SU-DHL-6 (cell line): ENCODE data around the gene NOL12.

ENCODE experiments used
- H2AFZ ChIP-seq: fragments of 200-600 bp; sonication (generic); 2 replicates; pipeline ENCODE4 v1.6.1; 2014; ENCODE audit warnings: low read depth, mild to moderate bottlenecking, moderate library complexity, mixed read lengths, antibody characterized with exemption, low read length; ENCODE audit not compliant: severe bottlenecking
- H3F3A ChIP-seq: fragments of 200-600 bp; shearing (Covaris generic); 2 replicates; pipeline ENCODE4 v1.6.0; 2016; ENCODE audit warnings: antibody characterized with exemption, mild to moderate bottlenecking; ENCODE audit not compliant: insufficient read depth
- H3K27ac ChIP-seq: fragments of 200-600 bp; sonication (generic); 2 replicates; pipeline ENCODE4 v1.5.1; 2016; ENCODE audit warnings: low read depth, mild to moderate bottlenecking, low read length, moderate library complexity, mixed read lengths
- H3K27me3 ChIP-seq: fragments of 200-600 bp; sonication (generic), shearing (Covaris generic); 2 replicates; pipeline ENCODE4 v1.6.0; 2014; ENCODE audit warnings: mild to moderate bottlenecking, low read length
- H3K36me3 ChIP-seq: fragments of 200-600 bp; sonication (generic); 2 replicates; pipeline ENCODE4 v1.6.1; 2014; ENCODE audit warnings: mild to moderate bottlenecking, low read length, mixed read lengths
- H3K4me2 ChIP-seq: fragments of 300-600, 200-600 bp; shearing (Covaris generic), sonication (generic); 2 replicates; pipeline ENCODE4 v1.6.0; 2014; ENCODE audit warnings: low read length, low read depth, mild to moderate bottlenecking; ENCODE audit not compliant: poor library complexity, severe bottlenecking
- H3K4me3 ChIP-seq: fragments of 200-600 bp; sonication (generic); 2 replicates; pipeline ENCODE4 v1.5.1; 2014; ENCODE audit warnings: antibody characterized with exemption, low read length, mild to moderate bottlenecking, mixed read lengths; ENCODE audit not compliant: insufficient read depth, poor library complexity, severe bottlenecking
- H3K79me2 ChIP-seq: fragments of 200-600 bp; sonication (generic); 2 replicates; pipeline ENCODE4 v1.6.1; 2014; ENCODE audit warnings: mild to moderate bottlenecking, low read length, moderate library complexity; ENCODE audit not compliant: insufficient read depth
- H3K9ac ChIP-seq: fragments of 200-600 bp; sonication (generic); 2 replicates; pipeline ENCODE4 v1.7.0; 2014; ENCODE audit warnings: mild to moderate bottlenecking, low read length
- H3K9me2 ChIP-seq: fragments of 200-600 bp; sonication (generic); replicated peaks from 2 replicates; pipeline ENCODE4 v1.6.1; 2014; ENCODE audit warnings: low read length; ENCODE audit not compliant: insufficient read depth
- H3K9me3 ChIP-seq: fragments of 200-600 bp; sonication (generic); 2 replicates; pipeline ENCODE4 v1.6.1; 2014; ENCODE audit warnings: low read length, mixed read lengths; ENCODE audit not compliant: insufficient read depth
- H4K20me1 ChIP-seq: fragments of 200-600 bp; sonication (generic); 2 replicates; pipeline ENCODE4 v1.6.1; 2014; ENCODE audit warnings: low read depth, mild to moderate bottlenecking, antibody characterized with exemption, low read length, moderate library complexity, mixed read lengths
- EZH2phosphoT487 ChIP-seq: fragments of 200-600 bp; sonication (generic), shearing (Covaris generic); conservative IDR thresholded peaks from 2 replicates; pipeline ENCODE4 v1.6.1; 2018; ENCODE audit warnings: mild to moderate bottlenecking, antibody characterized with exemption, low read length, moderate library complexity, mixed read lengths
- TF ChIP-seq, protein P1 (sequence below): fragments of 200-600 bp; sonication (generic); IDR thresholded peaks from one replicate; pipeline ENCODE4 v1.5.1; 2017; ENCODE audit warnings: antibody characterized with exemption, mild to moderate bottlenecking, low read length, moderate library complexity; ENCODE audit not compliant: insufficient read depth, poor library complexity, severe bottlenecking

NOL12 gene

DNA sequence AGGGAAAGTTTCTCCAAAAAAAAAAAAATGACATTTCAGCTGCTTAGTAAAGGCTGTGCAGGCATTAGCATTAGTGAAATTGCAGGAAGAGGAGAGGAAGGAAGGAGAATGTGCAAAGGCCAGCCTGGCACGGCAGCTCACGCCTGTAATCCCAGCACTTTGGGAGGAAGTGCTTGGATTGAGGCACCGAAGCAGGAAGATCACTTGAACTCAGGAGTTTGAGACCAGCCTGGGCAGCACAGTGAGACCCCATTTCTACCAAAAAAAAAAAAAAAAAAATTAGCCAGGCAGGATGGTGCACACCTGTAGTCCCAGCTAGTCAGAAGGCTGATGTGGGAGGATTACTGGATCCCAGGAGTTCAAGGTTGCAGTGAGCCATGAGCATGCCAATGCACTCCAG, 18.5 kb downstream of the NOL12 start:
- no peak overlapping the region for H3K4me2 ChIP-seq
- TF ChIP-seq, protein P1, sequence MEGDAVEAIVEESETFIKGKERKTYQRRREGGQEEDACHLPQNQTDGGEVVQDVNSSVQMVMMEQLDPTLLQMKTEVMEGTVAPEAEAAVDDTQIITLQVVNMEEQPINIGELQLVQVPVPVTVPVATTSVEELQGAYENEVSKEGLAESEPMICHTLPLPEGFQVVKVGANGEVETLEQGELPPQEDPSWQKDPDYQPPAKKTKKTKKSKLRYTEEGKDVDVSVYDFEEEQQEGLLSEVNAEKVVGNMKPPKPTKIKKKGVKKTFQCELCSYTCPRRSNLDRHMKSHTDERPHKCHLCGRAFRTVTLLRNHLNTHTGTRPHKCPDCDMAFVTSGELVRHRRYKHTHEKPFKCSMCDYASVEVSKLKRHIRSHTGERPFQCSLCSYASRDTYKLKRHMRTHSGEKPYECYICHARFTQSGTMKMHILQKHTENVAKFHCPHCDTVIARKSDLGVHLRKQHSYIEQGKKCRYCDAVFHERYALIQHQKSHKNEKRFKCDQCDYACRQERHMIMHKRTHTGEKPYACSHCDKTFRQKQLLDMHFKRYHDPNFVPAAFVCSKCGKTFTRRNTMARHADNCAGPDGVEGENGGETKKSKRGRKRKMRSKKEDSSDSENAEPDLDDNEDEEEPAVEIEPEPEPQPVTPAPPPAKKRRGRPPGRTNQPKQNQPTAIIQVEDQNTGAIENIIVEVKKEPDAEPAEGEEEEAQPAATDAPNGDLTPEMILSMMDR, result no peak
- no peak for TF ChIP-seq EZH2phosphoT487
- no peak overlapping the region for H3K27ac ChIP-seq
- H2AFZ ChIP-seq, result no peak overlapping the region
- no peaks in the 10 kb centered on the region for H3K27me3 ChIP-seq
- no peak overlapping the region for H3K9ac ChIP-seq
- H3K9me2 ChIP-seq, result no peaks in the 10 kb centered on the region
- no peaks in the 10 kb centered on the region for H3K79me2 ChIP-seq
- no peaks in the 10 kb centered on the region for H4K20me1 ChIP-seq
- H3K4me3 ChIP-seq, result no peak overlapping the region
- H3K9me3 ChIP-seq, result no peaks in the 10 kb centered on the region
- no peaks in the 10 kb centered on the region for H3F3A ChIP-seq
- H3K36me3 ChIP-seq, result no peaks in the 10 kb centered on the region

DNA sequence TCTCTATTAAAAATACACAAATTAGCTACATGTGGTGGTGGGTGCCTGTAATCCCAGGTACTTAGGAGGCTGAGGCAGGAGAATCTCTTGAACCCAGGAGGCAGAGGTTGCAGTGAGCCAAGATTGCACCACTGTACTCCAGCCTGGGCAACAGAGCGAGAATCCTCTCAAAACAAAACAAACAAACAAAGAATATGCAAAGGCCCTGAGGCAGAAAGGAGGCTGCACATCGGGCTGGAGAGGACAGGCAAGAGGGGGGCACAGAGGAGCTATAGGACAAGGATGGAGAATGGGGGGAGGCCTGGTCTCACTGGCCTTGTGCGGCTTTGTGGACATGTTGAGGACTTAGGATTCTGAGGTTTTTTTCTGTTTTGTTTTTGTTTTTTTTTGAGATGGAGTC, 19.1 kb downstream of the NOL12 start:
- H3K27me3 ChIP-seq, result no peaks in the 10 kb centered on the region
- no peak for TF ChIP-seq EZH2phosphoT487
- TF ChIP-seq, protein P1, result no peak
- H4K20me1 ChIP-seq, result no peaks in the 10 kb centered on the region

DNA sequence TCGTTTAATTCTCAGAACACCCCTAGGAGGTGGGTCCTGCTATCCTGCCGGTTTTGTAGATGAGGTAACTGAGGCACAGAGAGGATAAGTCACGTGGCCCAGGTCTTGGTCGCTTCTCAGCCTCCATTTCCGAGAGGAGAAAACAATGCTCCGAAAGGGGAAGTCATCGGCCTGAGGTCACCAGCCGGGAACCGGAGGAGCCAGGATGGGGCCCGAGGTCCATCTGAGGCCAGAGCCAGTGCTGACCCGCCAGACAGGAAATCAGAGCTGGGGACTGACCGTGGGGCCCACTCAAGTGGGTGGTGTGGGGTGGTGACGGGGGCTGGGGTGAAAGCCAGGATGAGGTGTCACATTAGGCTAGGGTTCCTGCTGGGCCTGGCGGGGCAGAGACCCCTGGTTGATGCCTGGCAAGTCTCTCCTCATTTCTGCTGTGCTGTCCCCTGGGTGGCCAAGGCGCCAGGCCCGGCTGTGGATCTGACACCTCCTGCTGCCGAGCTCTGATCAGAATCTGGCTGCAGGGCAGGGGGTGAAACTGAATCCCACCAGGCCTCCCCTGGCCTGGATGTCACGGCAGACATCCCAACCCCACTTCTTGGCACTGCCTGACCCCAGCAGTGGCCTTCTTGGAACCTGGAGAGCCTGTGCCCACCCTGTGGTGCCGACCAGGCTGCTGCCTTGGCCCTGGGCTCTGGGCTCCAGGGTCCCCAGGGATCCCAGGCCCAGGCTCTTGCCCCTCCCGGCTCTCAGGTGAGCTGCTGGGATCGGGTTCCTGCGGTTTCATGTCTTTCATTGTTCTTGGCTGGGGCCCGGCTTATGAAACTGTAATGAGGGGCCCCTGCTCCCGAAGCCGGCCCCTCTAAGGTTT, 22.7 kb downstream of the NOL12 start:
- no peaks in the 10 kb centered on the region for H3K36me3 ChIP-seq
- TF ChIP-seq EZH2phosphoT487, result no peak
- TF ChIP-seq, protein P1, result no peak
- no peak overlapping the region for H3K27ac ChIP-seq
- H3K9me3 ChIP-seq, result no peaks in the 10 kb centered on the region
- no peaks in the 10 kb centered on the region for H4K20me1 ChIP-seq
- no peak overlapping the region for H3K9ac ChIP-seq
- H3K4me3 ChIP-seq, result no peak overlapping the region
- H3K79me2 ChIP-seq, result no peaks in the 10 kb centered on the region
- no peak overlapping the region for H3K4me2 ChIP-seq
- no peaks in the 10 kb centered on the region for H3F3A ChIP-seq
- no peak overlapping the region for H2AFZ ChIP-seq
- H3K27me3 ChIP-seq, result no peaks in the 10 kb centered on the region
- H3K9me2 ChIP-seq, result no peaks in the 10 kb centered on the region

More for the DNA sequence above, 19.1 kb downstream of the NOL12 start:
- Histone ChIP-seq H3K9me3 (no peaks in the 10 kb centered on the region), H2AFZ (no peak overlapping the region), H3K4me3 (no peak overlapping the region), H3K27ac (no peak overlapping the region), H3K36me3 (no peaks in the 10 kb centered on the region), H3K9me2 (no peaks in the 10 kb centered on the region), H3K4me2 (no peak overlapping the region), H3K79me2 (no peaks in the 10 kb centered on the region), H3K9ac (no peak overlapping the region), H3F3A (no peaks in the 10 kb centered on the region)
